GM23338 (cell line): ENCODE measurements around the gene RRH. TPM values are rescaled to one million over a fixed set of nuclear protein-coding genes. Genes with fewer than 3 reads are reported as not detected.

Experiments used
- ATAC-seq: fragments of 200-7000 bp; cut with Tn5 transposase; 3 replicates; pipeline ENCODE4 v1.9.1; 2020
- DNase-seq: peaks from one replicate; pipeline ENCODE4 v3.0.0-alpha.2; 2015; ENCODE audit warnings: low spot score
- H2AFZ ChIP-seq: fragments of 200-600 bp; sonication (generic); 2 replicates; pipeline ENCODE4 v1.8.0; 2016; ENCODE audit warnings: antibody characterized with exemption, mild to moderate bottlenecking, moderate library complexity
- H3F3A ChIP-seq: fragments of 200-600 bp; sonication (generic); replicated peaks from 2 replicates; pipeline ENCODE4 v1.8.0; 2017; ENCODE audit warnings: antibody characterized with exemption, mixed run types, low read depth
- H3K27ac ChIP-seq: fragments of 200-600 bp; sonication (generic); 2 replicates; pipeline ENCODE4 v1.6.1; 2016; ENCODE audit warnings: low read depth
- H3K27me3 ChIP-seq: fragments of 200-600 bp; sonication (generic); 2 replicates; pipeline ENCODE4 v1.8.0; 2016; ENCODE audit warnings: mild to moderate bottlenecking, mixed run types, moderate library complexity; ENCODE audit not compliant: insufficient read depth
- H3K36me3 ChIP-seq: fragments of 200-600 bp; sonication (generic); 2 replicates; pipeline ENCODE4 v1.8.0; 2016; ENCODE audit warnings: mild to moderate bottlenecking; ENCODE audit not compliant: insufficient read depth
- H3K4me1 ChIP-seq: fragments of 200-600 bp; sonication (generic); 2 replicates; pipeline ENCODE4 v1.8.0; 2016; ENCODE audit warnings: mild to moderate bottlenecking, moderate library complexity; ENCODE audit not compliant: insufficient read depth
- H3K4me2 ChIP-seq: fragments of 200-600 bp; sonication (generic); 2 replicates; pipeline ENCODE4 v1.7.1; 2017; ENCODE audit warnings: mixed run types
- H3K4me3 ChIP-seq: fragments of 200-600 bp; sonication (generic); 2 replicates; pipeline ENCODE4 v1.6.1; 2016; ENCODE audit warnings: mixed run types
- H3K79me2 ChIP-seq: fragments of 200-600 bp; sonication (generic); replicated peaks from 2 replicates; pipeline ENCODE4 v1.8.0; 2017; ENCODE audit warnings: mild to moderate bottlenecking; ENCODE audit not compliant: insufficient read depth
- H3K9me2 ChIP-seq: fragments of 200-600 bp; sonication (generic); 2 replicates; pipeline ENCODE4 v1.8.0; 2017; ENCODE audit not compliant: insufficient read depth
- H4K20me1 ChIP-seq: fragments of 200-600 bp; sonication (generic); replicated peaks from 2 replicates; pipeline ENCODE4 v1.8.0; 2017; ENCODE audit warnings: mild to moderate bottlenecking; ENCODE audit not compliant: insufficient read depth
- H3K27ac Mint-ChIP-seq: 2 replicates; pipeline ENCODE4 v1.8.0; 2020; ENCODE audit warnings: inconsistent platforms, mild to moderate bottlenecking, moderate library complexity, mixed read lengths
- H3K27me3 Mint-ChIP-seq: 3 replicates; pipeline ENCODE4 v1.8.0; 2022; ENCODE audit warnings: low read depth, mild to moderate bottlenecking, moderate library complexity, mixed read lengths, inconsistent platforms; ENCODE audit not compliant: insufficient read depth, poor library complexity
- H3K36me3 Mint-ChIP-seq: 3 replicates; pipeline ENCODE4 v1.8.0; 2021; ENCODE audit warnings: low read depth, mild to moderate bottlenecking, inconsistent platforms, moderate library complexity, mixed read lengths
- H3K4me1 Mint-ChIP-seq: 3 replicates; pipeline ENCODE4 v1.8.0; 2020; ENCODE audit warnings: mild to moderate bottlenecking, inconsistent platforms, mixed read lengths
- H3K4me3 Mint-ChIP-seq: 3 replicates; pipeline ENCODE4 v1.8.0; 2021; ENCODE audit warnings: moderate library complexity, mild to moderate bottlenecking, inconsistent platforms, mixed read lengths
- H3K9me3 Mint-ChIP-seq: 3 replicates; pipeline ENCODE4 v1.8.0; 2020; ENCODE audit warnings: moderate library complexity, mild to moderate bottlenecking, inconsistent platforms, mixed read lengths
- polyA plus RNA-seq: library from polyadenylated mRNA; unstranded; fragments of >200 nt; fragmentation: Nextera tagmentation; extraction: Ambion mirVana; gene quantifications from 2 replicates; pipeline ENCODE4 v1.2.1, GENCODE V29; 2016
- total RNA-seq: library from RNA; depleted of rRNA; stranded (reverse); fragments of >200 nt; shearing (Covaris generic); gene quantifications from 2 replicates; pipeline ENCODE4 v1.2.3, GENCODE V29; 2014
- TF ChIP-seq, protein P1 (sequence below): fragments of 250-450 bp; sonication (Bioruptor Pico); IDR thresholded peaks from 2 replicates; pipeline ENCODE4 v1.5.0; 2020; ENCODE audit warnings: mild to moderate bottlenecking, moderate library complexity
- TF ChIP-seq, protein P2 (sequence below), 2 experiments: fragments of 200-600 bp in 1 of 2; sonication (generic) in 1 of 2; conservative IDR thresholded peaks; 2 replicates each; pipeline versions ENCODE4 v1.5.1 to v1.6.1; 2016 to 2017; ENCODE audit warnings: antibody characterized with exemption in 2 of 2, low read depth in 2 of 2, mild to moderate bottlenecking in 2 of 2, moderate library complexity in 1 of 2

Gene RRH
- total and polyA plus RNA-seq, 2 experiments from 2014 or later, result not detected

DNA sequence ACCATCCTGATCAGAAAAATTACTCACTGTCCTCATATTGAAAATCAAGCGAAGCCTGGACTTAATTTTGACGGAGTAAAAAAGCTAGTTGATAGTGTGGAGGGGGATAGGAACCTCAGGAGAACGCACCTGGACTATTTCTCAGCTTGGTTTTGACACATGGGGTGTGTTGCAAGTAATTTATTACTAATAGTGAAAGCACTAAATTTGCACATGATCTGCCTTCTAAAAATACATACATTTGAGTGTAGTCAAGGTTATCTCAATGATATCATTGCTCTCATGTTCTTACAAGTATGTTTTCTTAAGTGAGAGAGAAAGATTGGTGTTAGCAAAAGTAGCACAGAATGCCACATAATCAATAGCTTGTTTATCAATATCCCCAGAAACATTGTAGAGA lies 49.6 kb downstream of the RRH start (continued):
- TF ChIP-seq, protein P1, sequence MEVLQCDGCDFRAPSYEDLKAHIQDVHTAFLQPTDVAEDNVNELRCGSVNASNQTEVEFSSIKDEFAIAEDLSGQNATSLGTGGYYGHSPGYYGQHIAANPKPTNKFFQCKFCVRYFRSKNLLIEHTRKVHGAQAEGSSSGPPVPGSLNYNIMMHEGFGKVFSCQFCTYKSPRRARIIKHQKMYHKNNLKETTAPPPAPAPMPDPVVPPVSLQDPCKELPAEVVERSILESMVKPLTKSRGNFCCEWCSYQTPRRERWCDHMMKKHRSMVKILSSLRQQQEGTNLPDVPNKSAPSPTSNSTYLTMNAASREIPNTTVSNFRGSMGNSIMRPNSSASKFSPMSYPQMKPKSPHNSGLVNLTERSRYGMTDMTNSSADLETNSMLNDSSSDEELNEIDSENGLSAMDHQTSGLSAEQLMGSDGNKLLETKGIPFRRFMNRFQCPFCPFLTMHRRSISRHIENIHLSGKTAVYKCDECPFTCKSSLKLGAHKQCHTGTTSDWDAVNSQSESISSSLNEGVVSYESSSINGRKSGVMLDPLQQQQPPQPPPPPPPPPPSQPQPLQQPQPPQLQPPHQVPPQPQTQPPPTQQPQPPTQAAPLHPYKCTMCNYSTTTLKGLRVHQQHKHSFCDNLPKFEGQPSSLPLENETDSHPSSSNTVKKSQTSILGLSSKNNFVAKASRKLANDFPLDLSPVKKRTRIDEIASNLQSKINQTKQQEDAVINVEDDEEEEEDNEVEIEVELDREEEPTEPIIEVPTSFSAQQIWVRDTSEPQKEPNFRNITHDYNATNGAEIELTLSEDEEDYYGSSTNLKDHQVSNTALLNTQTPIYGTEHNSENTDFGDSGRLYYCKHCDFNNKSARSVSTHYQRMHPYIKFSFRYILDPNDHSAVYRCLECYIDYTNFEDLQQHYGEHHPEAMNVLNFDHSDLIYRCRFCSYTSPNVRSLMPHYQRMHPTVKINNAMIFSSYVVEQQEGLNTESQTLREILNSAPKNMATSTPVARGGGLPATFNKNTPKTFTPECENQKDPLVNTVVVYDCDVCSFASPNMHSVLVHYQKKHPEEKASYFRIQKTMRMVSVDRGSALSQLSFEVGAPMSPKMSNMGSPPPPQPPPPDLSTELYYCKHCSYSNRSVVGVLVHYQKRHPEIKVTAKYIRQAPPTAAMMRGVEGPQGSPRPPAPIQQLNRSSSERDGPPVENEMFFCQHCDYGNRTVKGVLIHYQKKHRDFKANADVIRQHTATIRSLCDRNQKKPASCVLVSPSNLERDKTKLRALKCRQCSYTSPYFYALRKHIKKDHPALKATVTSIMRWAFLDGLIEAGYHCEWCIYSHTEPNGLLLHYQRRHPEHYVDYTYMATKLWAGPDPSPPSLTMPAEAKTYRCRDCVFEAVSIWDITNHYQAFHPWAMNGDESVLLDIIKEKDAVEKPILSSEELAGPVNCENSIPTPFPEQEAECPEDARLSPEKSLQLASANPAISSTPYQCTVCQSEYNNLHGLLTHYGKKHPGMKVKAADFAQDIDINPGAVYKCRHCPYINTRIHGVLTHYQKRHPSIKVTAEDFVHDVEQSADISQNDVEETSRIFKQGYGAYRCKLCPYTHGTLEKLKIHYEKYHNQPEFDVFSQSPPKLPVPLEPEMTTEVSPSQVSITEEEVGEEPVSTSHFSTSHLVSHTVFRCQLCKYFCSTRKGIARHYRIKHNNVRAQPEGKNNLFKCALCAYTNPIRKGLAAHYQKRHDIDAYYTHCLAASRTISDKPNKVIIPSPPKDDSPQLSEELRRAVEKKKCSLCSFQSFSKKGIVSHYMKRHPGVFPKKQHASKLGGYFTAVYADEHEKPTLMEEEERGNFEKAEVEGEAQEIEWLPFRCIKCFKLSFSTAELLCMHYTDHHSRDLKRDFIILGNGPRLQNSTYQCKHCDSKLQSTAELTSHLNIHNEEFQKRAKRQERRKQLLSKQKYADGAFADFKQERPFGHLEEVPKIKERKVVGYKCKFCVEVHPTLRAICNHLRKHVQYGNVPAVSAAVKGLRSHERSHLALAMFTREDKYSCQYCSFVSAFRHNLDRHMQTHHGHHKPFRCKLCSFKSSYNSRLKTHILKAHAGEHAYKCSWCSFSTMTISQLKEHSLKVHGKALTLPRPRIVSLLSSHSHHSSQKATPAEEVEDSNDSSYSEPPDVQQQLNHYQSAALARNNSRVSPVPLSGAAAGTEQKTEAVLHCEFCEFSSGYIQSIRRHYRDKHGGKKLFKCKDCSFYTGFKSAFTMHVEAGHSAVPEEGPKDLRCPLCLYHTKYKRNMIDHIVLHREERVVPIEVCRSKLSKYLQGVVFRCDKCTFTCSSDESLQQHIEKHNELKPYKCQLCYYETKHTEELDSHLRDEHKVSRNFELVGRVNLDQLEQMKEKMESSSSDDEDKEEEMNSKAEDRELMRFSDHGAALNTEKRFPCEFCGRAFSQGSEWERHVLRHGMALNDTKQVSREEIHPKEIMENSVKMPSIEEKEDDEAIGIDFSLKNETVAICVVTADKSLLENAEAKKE, result no peak

DNA sequence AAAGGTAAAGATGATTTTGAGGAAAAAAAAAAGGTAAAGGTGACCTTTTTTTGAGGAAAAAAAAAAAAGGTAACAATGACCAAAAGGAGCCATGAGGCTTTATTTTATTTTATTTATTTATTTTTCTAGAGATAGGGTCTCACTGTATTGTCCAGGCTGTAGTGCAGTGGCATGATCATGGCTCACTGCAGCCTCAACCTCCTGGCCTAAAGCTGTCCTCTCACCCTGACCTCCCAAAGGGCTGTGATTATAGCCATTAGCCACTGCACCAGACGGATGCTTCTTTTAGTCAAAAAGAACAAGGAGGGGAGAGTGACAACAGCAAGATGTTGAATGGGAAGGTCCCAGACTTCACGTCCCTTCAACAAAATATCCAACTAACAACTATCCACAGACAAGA lies 50.6 kb downstream of the RRH start:
- no peak overlapping the region for H3K4me3 ChIP-seq
- no peak for ATAC-seq

More for the DNA sequence above, 50.6 kb downstream of the RRH start:
- no peak overlapping the region for H2AFZ ChIP-seq
- H3K79me2 ChIP-seq, result no peaks in the 10 kb centered on the region
- Mint-ChIP-seq H3K27ac (no peak overlapping the region), H3K4me1 (no peaks in the 10 kb centered on the region; the same call in 2 of the 3 replicates), H3K9me3 (no peaks in the 10 kb centered on the region; the same call in 2 of the 3 replicates), H3K36me3 (no peaks in the 10 kb centered on the region), H3K4me3 (no peak overlapping the region), H3K27me3 (peaks cover 4% of the 10 kb centered on the region)
- H3K9me2 ChIP-seq, result no peaks in the 10 kb centered on the region
- H3K4me1 ChIP-seq, result no peaks in the 10 kb centered on the region
- no peaks in the 10 kb centered on the region for H3F3A ChIP-seq
- H4K20me1 ChIP-seq, result no peaks in the 10 kb centered on the region
- H3K27me3 ChIP-seq, result no peaks in the 10 kb centered on the region
- no peak overlapping the region for H3K27ac ChIP-seq
- no peak overlapping the region for H3K4me2 ChIP-seq
- no peaks in the 10 kb centered on the region for H3K36me3 ChIP-seq
- TF ChIP-seq, protein P2, sequence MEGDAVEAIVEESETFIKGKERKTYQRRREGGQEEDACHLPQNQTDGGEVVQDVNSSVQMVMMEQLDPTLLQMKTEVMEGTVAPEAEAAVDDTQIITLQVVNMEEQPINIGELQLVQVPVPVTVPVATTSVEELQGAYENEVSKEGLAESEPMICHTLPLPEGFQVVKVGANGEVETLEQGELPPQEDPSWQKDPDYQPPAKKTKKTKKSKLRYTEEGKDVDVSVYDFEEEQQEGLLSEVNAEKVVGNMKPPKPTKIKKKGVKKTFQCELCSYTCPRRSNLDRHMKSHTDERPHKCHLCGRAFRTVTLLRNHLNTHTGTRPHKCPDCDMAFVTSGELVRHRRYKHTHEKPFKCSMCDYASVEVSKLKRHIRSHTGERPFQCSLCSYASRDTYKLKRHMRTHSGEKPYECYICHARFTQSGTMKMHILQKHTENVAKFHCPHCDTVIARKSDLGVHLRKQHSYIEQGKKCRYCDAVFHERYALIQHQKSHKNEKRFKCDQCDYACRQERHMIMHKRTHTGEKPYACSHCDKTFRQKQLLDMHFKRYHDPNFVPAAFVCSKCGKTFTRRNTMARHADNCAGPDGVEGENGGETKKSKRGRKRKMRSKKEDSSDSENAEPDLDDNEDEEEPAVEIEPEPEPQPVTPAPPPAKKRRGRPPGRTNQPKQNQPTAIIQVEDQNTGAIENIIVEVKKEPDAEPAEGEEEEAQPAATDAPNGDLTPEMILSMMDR (conservative IDR thresholded peaks at IDR 0.05; ENCODE audit: low read depth in 2 of 2), result no peak
- TF ChIP-seq, protein P1, result no peak
- no peak for DNase-seq
